Suppressor macrophage treated with lipopolysaccharide for 4 hours (primary cell): Measurements from ENCODE around the gene MRPS24.
"Not testable (repeated sequence)": the region's sequence is repeated elsewhere in the genome, so short reads cannot be mapped to it uniquely, and the experiment has no call there.

Experiments
- DNase-seq: peaks from one replicate; pipeline ENCODE4 v3.0.0-alpha.2; 2020

The MRPS24 gene

GRCh38 chr7:43869006-43869866, at the start of gene MRPS24:
MRPS24 (minus strand) TSS chr7:43869517; CDS start chr7:43869495, 22 bp downstream.
- peak; percentile 98 for DNase-seq

GRCh38 chr7:43915907-43916306, 46.6 kb upstream of the MRPS24 start:
- DNase-seq, result no peak

- no peak for DNase-seq
These were observed 45.5 kb upstream of the MRPS24 start for GRCh38 chr7:43914795-43915194.

- DNase-seq, result peak; percentile 66
These were observed 37.2 kb upstream of the MRPS24 start, which contains the start of gene URGCP for GRCh38 chr7:43906331-43907010. URGCP (minus strand) TSS chr7:43906596; CDS start chr7:43906575, 21 bp downstream.

- peak; percentile 20 for DNase-seq
These were observed 36.6 kb upstream of the MRPS24 start for GRCh38 chr7:43905956-43906330.

- DNase-seq, result no peak
These were observed 36.1 kb upstream of the MRPS24 start for GRCh38 chr7:43905209-43905946.

- peak; percentile 10 for DNase-seq
These were observed 35.4 kb upstream of the MRPS24 start for GRCh38 chr7:43904533-43905208.

- no peak for DNase-seq
These were observed 33.3 kb upstream of the MRPS24 start for GRCh38 chr7:43902542-43903054.

GRCh38 chr7:43898571-43898970, 29.3 kb upstream of the MRPS24 start:
- DNase-seq, result not testable (repeated sequence)

- DNase-seq, result no peak
These were observed 26.6 kb upstream of the MRPS24 start for GRCh38 chr7:43895847-43896415.

GRCh38 chr7:43891069-43891955, 22.0 kb upstream of the MRPS24 start:
- DNase-seq, result no peak

GRCh38 chr7:43890468-43890867, 21.2 kb upstream of the MRPS24 start:
- DNase-seq, result no peak

GRCh38 chr7:43888993-43889945, 20.0 kb upstream of the MRPS24 start:
- peak; percentile 21 for DNase-seq

GRCh38 chr7:43884617-43885016, 15.3 kb upstream of the MRPS24 start:
- DNase-seq, result no peak

- DNase-seq, result no peak
These were observed 14.9 kb upstream of the MRPS24 start for GRCh38 chr7:43884209-43884608.

GRCh38 chr7:43880596-43880995, 11.3 kb upstream of the MRPS24 start:
- DNase-seq, result peak; percentile 23

- DNase-seq, result peak; percentile 69
These were observed 10.2 kb upstream of the MRPS24 start for GRCh38 chr7:43879477-43879876.

GRCh38 chr7:43878867-43879266, 9.6 kb upstream of the MRPS24 start:
- DNase-seq, result no peak

- DNase-seq, result no peak
These were observed 8.9 kb upstream of the MRPS24 start for GRCh38 chr7:43877968-43878864.
